Ammon's horn (tissue), 1 donor: ENCODE data around the gene DMD.

Source experiments
- DNase-seq: peaks from one replicate; pipeline ENCODE4 v3.0.0-alpha.2; 2016; ENCODE audit warnings: low spot score

DMD gene

GRCh38 chrX:33041141-33041540 is 170.2 kb downstream of the DMD start:
- no peak for DNase-seq

GRCh38 chrX:33032700-33033099 is 178.6 kb downstream of the DMD start:
- DNase-seq = no peak

- DNase-seq = no peak
Measured at GRCh38 chrX:33014949-33015348, 196.4 kb downstream of the DMD start.

GRCh38 chrX:33014086-33014485 is 197.3 kb downstream of the DMD start:
- DNase-seq = no peak

GRCh38 chrX:33001107-33001506 is 210.2 kb downstream of the DMD start:
- DNase-seq = peak; percentile 1

- no peak for DNase-seq
Measured at GRCh38 chrX:32998776-32999175, 212.6 kb downstream of the DMD start.

GRCh38 chrX:32995427-32995826 is 215.9 kb downstream of the DMD start:
- no peak for DNase-seq

- DNase-seq = peak; percentile 13
Measured at GRCh38 chrX:32987142-32987541, 224.2 kb downstream of the DMD start.

GRCh38 chrX:32985544-32985943 is 225.8 kb downstream of the DMD start:
- DNase-seq = peak; percentile 8

GRCh38 chrX:32966821-32967355 is 244.5 kb downstream of the DMD start:
- DNase-seq = no peak

GRCh38 chrX:32954125-32954524 is 257.2 kb downstream of the DMD start:
- DNase-seq = no peak

GRCh38 chrX:32948130-32948529 is 263.2 kb downstream of the DMD start:
- no peak for DNase-seq

- DNase-seq = no peak
Measured at GRCh38 chrX:32937043-32937442, 274.3 kb downstream of the DMD start.

GRCh38 chrX:32933548-32933947 is 277.8 kb downstream of the DMD start:
- no peak for DNase-seq

- no peak for DNase-seq
Measured at GRCh38 chrX:32929040-32929439, 282.3 kb downstream of the DMD start.

GRCh38 chrX:32896088-32896487 is 315.3 kb downstream of the DMD start:
- no peak for DNase-seq

- DNase-seq = no peak
Measured at GRCh38 chrX:32894679-32895078, 316.7 kb downstream of the DMD start.

GRCh38 chrX:32893751-32894150 is 317.6 kb downstream of the DMD start:
- no peak for DNase-seq

- DNase-seq = no peak
Measured at GRCh38 chrX:32877592-32877991, 333.8 kb downstream of the DMD start.

- no peak for DNase-seq
Measured at GRCh38 chrX:32874839-32875238, 336.5 kb downstream of the DMD start.

- no peak for DNase-seq
Measured at GRCh38 chrX:32873786-32874185, 337.6 kb downstream of the DMD start.

GRCh38 chrX:32871636-32872035 is 339.7 kb downstream of the DMD start:
- no peak for DNase-seq

- no peak for DNase-seq
Measured at GRCh38 chrX:32868524-32868895, 342.8 kb downstream of the DMD start.

GRCh38 chrX:32867781-32868523 is 343.4 kb downstream of the DMD start:
- no peak for DNase-seq
